SK-N-SH treated with all-trans-retinoic acid at 6 μM for 48 hours (cell line): ENCODE data around the gene EEFSEC.

ENCODE experiments used
- CSRNP3 ChIP-seq: fragments of 250-450 bp; sonication (Bioruptor Pico); IDR thresholded peaks from 2 replicates; pipeline ENCODE4 v1.5.1; 2021; ENCODE audit warnings: mild to moderate bottlenecking, moderate library complexity
- PATZ1 ChIP-seq: fragments of 250-450 bp; sonication (Bioruptor Pico); IDR thresholded peaks from 2 replicates; pipeline ENCODE4 v1.8.0; 2020; ENCODE audit warnings: mild to moderate bottlenecking, moderate library complexity, borderline replicate concordance
- PPARA ChIP-seq: fragments of 250-450 bp; sonication (Bioruptor Pico); IDR thresholded peaks from 2 replicates; pipeline ENCODE4 v1.5.0; 2020; ENCODE audit warnings: mild to moderate bottlenecking, borderline replicate concordance
- ZC3H10 ChIP-seq: fragments of 250-450 bp; sonication (Bioruptor Pico); IDR thresholded peaks from 2 replicates; pipeline ENCODE4 v1.5.1; 2021; ENCODE audit warnings: mild to moderate bottlenecking, moderate library complexity
- ZNF70 ChIP-seq: fragments of 450-650 bp; formaldehyde crosslinking; IDR thresholded peaks from 2 replicates; pipeline ENCODE4 v1.5.0; 2020; ENCODE audit warnings: mild to moderate bottlenecking, moderate library complexity

- no peak for TF ChIP-seq ZNF70 (CRISPR knock-in tag)
- no peak for TF ChIP-seq ZC3H10
- TF ChIP-seq CSRNP3 (CRISPR knock-in tag), result no peak
- TF ChIP-seq PATZ1 (CRISPR knock-in tag), result no peak
- TF ChIP-seq PPARA (CRISPR knock-in tag), result no peak
These were observed 115.9 kb downstream of the EEFSEC start for GRCh38 chr3:128269006-128269775.
